ENCODE data around the gene ASTL.

The ASTL gene

DNA sequence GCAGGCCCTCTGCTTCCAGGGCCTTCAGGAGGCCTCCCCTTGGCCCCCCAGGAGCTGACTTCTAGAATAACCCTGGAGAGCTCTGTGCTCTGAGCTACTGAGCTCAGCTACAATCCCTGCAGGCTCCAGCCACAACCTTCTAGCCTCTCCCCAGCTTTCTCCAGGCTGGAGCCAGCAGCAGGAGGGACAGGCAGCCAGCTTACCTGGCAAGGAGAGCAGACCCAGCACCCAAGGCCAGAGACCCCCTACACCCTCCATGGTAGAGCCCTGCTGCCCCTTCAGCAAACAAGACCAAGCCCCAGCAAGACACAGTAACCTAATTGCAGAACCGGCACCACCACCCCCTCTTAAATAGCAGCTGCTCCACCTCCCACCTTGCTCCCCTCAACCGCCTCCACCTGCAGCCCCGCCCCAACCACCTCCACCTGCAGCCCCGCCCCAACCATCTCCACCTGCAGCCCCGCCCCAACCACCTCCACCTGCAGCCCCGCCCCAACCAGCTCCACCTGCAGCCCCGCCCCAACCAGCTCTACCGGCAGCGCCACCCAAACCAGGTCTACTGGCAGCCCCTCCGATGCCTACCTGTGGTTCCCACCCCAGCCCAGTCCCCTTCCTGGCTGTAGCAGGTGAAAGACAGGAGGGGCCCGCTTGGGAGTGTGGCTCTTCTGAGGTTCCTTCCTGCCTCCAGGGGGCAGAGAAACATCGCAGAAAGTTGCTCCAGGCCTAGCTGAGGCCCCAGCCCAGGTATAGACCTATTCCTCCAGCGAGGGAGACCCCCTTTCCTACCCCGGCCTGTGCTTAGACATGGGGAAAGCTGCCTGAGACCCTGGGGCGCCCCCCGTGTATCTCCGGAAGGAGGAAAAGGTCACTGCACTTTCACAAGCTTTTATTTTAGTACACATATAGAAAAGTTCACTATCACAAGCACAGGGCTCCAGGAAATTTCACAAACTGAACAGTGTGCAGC lies at the start of gene ASTL:
Gene ASTL, minus strand, starts transcription at position 324 of the 967 bp plus-strand sequence. Its CDS starts 66 bp downstream, at position 258.
- TF ChIP-seq, protein P1, sequence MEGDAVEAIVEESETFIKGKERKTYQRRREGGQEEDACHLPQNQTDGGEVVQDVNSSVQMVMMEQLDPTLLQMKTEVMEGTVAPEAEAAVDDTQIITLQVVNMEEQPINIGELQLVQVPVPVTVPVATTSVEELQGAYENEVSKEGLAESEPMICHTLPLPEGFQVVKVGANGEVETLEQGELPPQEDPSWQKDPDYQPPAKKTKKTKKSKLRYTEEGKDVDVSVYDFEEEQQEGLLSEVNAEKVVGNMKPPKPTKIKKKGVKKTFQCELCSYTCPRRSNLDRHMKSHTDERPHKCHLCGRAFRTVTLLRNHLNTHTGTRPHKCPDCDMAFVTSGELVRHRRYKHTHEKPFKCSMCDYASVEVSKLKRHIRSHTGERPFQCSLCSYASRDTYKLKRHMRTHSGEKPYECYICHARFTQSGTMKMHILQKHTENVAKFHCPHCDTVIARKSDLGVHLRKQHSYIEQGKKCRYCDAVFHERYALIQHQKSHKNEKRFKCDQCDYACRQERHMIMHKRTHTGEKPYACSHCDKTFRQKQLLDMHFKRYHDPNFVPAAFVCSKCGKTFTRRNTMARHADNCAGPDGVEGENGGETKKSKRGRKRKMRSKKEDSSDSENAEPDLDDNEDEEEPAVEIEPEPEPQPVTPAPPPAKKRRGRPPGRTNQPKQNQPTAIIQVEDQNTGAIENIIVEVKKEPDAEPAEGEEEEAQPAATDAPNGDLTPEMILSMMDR (IDR thresholded peaks at IDR 0.05; ENCODE audit: control insufficient read depth, extremely low read depth, insufficient read depth): peak; percentile 58
- DNase-seq (ENCODE audit: low read depth): peak; percentile 25
- H3K4me3 ChIP-seq (ENCODE audit: low read depth, low read length): peak within 1 kb of the TSS; percentile 35

DNA sequence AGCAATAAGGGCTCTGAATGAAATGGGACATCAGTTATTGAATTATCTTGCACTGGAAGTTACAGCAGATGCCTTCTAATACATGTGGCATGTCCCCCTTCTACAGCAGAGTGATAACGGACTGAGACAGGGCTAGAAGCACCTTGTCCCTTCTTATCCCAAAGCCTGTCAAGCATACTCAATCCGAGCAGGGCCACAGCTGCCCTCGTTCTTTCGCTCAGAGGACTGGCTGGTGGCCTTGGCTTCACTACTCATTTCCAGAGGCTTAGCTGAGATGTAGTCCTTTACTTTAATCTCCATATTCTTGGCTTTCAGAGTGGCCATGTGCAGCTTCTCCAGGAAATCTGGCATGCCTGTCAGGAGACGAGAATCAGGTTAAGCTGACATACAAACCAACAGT lies 48.3 kb upstream of the ASTL start:
- no peak for DNase-seq (ENCODE audit: low read depth)
- TF ChIP-seq, protein P1 (IDR thresholded peaks at IDR 0.05; ENCODE audit: control insufficient read depth, extremely low read depth, insufficient read depth): no peak
- no peak overlapping the region for H3K4me3 ChIP-seq (ENCODE audit: low read depth, low read length)

DNA sequence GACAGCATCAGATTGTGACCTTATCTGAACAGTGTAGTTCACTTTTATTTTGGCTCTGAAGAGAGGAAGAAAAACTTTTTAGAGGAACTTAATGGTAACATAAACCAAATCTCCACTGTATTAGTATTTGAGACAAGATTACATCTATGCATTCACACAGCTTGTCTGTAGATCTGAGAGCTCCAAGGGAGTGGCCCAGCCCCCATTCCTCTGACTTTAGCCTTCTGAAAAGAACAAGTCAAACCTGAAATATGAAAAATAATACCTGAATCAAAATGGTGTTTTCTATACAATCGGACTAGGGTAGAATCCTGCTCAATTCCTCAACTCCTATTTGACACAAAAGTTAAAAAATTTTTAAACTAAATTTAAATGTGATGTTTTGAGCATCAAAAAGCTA lies 47.2 kb upstream of the ASTL start:
- TF ChIP-seq, protein P1 (IDR thresholded peaks at IDR 0.05; ENCODE audit: control insufficient read depth, extremely low read depth, insufficient read depth): no peak
- no peak overlapping the region for H3K4me3 ChIP-seq (ENCODE audit: low read depth, low read length)
- DNase-seq (ENCODE audit: low read depth): no peak

DNA sequence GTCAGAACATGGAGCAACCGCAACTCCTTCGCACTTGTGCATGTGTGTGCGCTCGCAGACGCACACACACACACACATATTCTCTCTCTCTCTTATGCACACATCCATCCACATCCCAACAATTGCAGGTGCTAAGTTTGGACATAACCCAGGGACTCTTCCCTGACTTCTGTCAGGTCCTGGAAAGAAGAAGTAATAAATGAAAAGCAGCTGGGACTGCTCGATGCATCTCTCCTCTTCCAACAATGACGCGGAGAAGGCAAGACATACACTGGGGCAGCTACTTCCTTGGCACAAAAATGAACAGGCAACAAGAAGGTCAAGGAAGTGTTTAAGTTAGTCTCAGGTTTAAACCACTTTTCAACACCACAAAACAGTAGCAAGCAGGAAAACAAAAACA lies 46.7 kb upstream of the ASTL start:
- H3K4me3 ChIP-seq (ENCODE audit: low read depth, low read length): no peak overlapping the region
- no peak for DNase-seq (ENCODE audit: low read depth)
- TF ChIP-seq, protein P1 (IDR thresholded peaks at IDR 0.05; ENCODE audit: control insufficient read depth, extremely low read depth, insufficient read depth): no peak

DNA sequence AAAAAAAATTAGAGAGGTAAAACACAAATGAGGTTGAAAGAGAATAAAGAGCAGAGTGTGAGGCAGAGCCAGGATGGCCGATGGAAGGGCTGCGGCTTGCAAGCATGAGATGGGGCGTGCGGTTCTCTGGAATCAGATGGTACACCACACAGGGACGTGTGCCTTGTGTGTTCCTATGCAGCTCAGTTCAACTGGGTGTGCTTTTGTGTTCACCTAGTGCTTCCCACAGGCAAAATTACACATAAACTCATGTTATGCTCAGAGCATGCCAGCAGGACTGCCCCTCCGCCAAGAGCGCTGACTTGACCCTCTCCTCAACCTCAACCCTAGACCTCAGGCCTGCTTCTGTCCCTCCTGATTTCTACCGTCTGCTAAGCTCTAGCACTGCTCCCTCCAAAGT lies 45.9 kb upstream of the ASTL start:
- TF ChIP-seq, protein P1 (IDR thresholded peaks at IDR 0.05; ENCODE audit: control insufficient read depth, extremely low read depth, insufficient read depth): no peak
- no peak overlapping the region for H3K4me3 ChIP-seq (ENCODE audit: low read depth, low read length)
- no peak for DNase-seq (ENCODE audit: low read depth)

DNA sequence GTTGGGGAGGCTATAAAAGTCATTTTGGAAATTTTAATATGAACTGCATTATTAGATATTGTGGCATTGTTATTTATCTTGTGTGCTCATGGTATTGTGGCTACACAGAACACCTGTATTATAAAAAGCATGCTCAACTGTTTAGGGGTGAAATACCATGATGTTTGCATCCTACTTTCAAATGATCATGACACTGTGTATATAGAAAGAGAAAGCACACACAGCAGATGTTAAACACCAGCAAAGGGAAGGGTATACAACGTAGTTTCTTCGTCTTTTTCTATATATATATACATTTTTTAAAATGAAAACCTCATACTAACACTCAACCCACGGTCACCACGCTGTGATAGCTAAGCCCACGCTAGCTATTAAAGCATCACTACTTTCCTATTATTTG lies 43.2 kb upstream of the ASTL start:
- DNase-seq (ENCODE audit: low read depth): no peak
- H3K4me3 ChIP-seq (ENCODE audit: low read depth, low read length): no peak overlapping the region
- TF ChIP-seq, protein P1 (IDR thresholded peaks at IDR 0.05; ENCODE audit: control insufficient read depth, extremely low read depth, insufficient read depth): no peak

All from LNCaP clone FGC (cell line).